Activated gamma-delta T cell treated with anti-CD3 and anti-CD28 coated beads, Interleukin-2, amount 50 U/mL, for 16 hours (primary cell): Measurements from ENCODE around the gene CHD8.

ENCODE experiments used
- DNase-seq: peaks from one replicate; pipeline ENCODE4 v3.0.0-alpha.2; 2020; ENCODE audit warnings: low read depth

Gene CHD8

GRCh38 chr14:21369949-21370679, 85.8 kb downstream of the CHD8 start:
- DNase-seq = no peak

GRCh38 chr14:21367582-21368144, 88.3 kb downstream of the CHD8 start:
- no peak for DNase-seq

GRCh38 chr14:21356511-21356910, 99.4 kb downstream of the CHD8 start:
- no peak for DNase-seq

GRCh38 chr14:21352587-21352986, 103.3 kb downstream of the CHD8 start:
- no peak for DNase-seq

- no peak for DNase-seq
These were observed 105.4 kb downstream of the CHD8 start for GRCh38 chr14:21350539-21350938.

- no peak for DNase-seq
These were observed 108.7 kb downstream of the CHD8 start for GRCh38 chr14:21347201-21347600.

- DNase-seq = no peak
These were observed 109.3 kb downstream of the CHD8 start for GRCh38 chr14:21346532-21347135.

GRCh38 chr14:21343035-21343794, 112.7 kb downstream of the CHD8 start:
- no peak for DNase-seq
